ENCODE measurements around the gene GPR135. TPM values are rescaled to one million over a fixed set of nuclear protein-coding genes. Genes with fewer than 3 reads are reported as not detected.

Gene GPR135
- total RNA-seq, 1 experiment from 2014 or later = 3.9 TPM

- POLR2A ChIA-PET = no interaction called here
- no TSS peak for BruUV-seq (replicated peaks)
- no peak overlapping the region for H3K27ac ChIP-seq (ENCODE audit: low read depth, low read length)
- ATAC-seq (no peak; the same call in 1 of the 2 replicates), DNase-seq (ENCODE audit: low read depth, low spot score) (no peak)
- TF ChIP-seq, protein P1, sequence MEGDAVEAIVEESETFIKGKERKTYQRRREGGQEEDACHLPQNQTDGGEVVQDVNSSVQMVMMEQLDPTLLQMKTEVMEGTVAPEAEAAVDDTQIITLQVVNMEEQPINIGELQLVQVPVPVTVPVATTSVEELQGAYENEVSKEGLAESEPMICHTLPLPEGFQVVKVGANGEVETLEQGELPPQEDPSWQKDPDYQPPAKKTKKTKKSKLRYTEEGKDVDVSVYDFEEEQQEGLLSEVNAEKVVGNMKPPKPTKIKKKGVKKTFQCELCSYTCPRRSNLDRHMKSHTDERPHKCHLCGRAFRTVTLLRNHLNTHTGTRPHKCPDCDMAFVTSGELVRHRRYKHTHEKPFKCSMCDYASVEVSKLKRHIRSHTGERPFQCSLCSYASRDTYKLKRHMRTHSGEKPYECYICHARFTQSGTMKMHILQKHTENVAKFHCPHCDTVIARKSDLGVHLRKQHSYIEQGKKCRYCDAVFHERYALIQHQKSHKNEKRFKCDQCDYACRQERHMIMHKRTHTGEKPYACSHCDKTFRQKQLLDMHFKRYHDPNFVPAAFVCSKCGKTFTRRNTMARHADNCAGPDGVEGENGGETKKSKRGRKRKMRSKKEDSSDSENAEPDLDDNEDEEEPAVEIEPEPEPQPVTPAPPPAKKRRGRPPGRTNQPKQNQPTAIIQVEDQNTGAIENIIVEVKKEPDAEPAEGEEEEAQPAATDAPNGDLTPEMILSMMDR (IDR thresholded peaks at IDR 0.05 in 2 of 3, conservative IDR thresholded peaks at IDR 0.05 in 1 of 3; ENCODE audit: borderline replicate concordance in 1 of 3, insufficient read depth in 1 of 3, low read depth in 2 of 3, low read length in 2 of 3) = peak; percentile 4 to 37 (median 30); a peak in 2 of 6 replicates
- peak; percentile 72 for TF ChIP-seq RAD21 (IDR thresholded peaks at IDR 0.05; ENCODE audit: low read depth)
- TF ChIP-seq, protein P2, sequence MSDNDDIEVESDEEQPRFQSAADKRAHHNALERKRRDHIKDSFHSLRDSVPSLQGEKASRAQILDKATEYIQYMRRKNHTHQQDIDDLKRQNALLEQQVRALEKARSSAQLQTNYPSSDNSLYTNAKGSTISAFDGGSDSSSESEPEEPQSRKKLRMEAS (IDR thresholded peaks at IDR 0.05) = no peak
- TF ChIP-seq, protein P3, sequence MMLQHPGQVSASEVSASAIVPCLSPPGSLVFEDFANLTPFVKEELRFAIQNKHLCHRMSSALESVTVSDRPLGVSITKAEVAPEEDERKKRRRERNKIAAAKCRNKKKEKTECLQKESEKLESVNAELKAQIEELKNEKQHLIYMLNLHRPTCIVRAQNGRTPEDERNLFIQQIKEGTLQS (IDR thresholded peaks at IDR 0.05) = no peak
- TF ChIP-seq POLR2A (IDR thresholded peaks at IDR 0.05; ENCODE audit: borderline replicate concordance, extremely low read depth, insufficient read depth, insufficient read length) = no peak
- no peak for TF ChIP-seq ZNF274 (IDR thresholded peaks at IDR 0.05; ENCODE audit: low read depth, low read length)
- TF ChIP-seq ZFX (IDR thresholded peaks at IDR 0.05) = no peak
- no peak for TF ChIP-seq EZH2 (IDR thresholded peaks at IDR 0.05)
- TF ChIP-seq ZBTB33 (IDR thresholded peaks at IDR 0.05; ENCODE audit: extremely low read depth, insufficient replicate concordance, low read length) = no peak
- intact Hi-C loops (cut with micrococcal nuclease) = loop anchor here (1.0 to 5.0 kb wide), 2 partner anchors 235 to 295 kb away; partner anchors contain the start of gene DAAM1
- H3K4me3 ChIP-seq (replicated peaks in 1 of 2; ENCODE audit: low read depth in 1 of 2, low read length in 2 of 2) = no peak overlapping the region
- no peaks in the 10 kb centered on the region for H4K20me1 ChIP-seq (ENCODE audit: insufficient read depth)
- no peaks in the 10 kb centered on the region for H3K79me2 ChIP-seq (ENCODE audit: insufficient read depth, low read length)
- no peak overlapping the region for H3K4me2 ChIP-seq (ENCODE audit: low read length)
- RAD21 ChIA-PET (ENCODE audit: low non-redundant PET in 1 of 2, low total read pairs in 2 of 2, uncharacterized antibody in 2 of 2, unreplicated experiment in 2 of 2) = no interaction called here
- CTCF ChIA-PET = interaction anchor here (1.1 kb wide), 1 partner anchor 293 kb away, joined by 5 read pairs; no protein-coding TSS in a partner anchor
- H3K36me3 ChIP-seq (ENCODE audit: control insufficient read depth in 1 of 2, insufficient read depth in 2 of 2, low read length in 2 of 2) = no peaks in the 10 kb centered on the region
- no peaks in the 10 kb centered on the region for H3K9me2 ChIP-seq (ENCODE audit: insufficient read depth)
- H3K4me1 ChIP-seq (ENCODE audit: control insufficient read depth in 1 of 2, insufficient read depth in 2 of 2, low read length in 2 of 2) = no peaks in the 10 kb centered on the region
- H3K9ac ChIP-seq (ENCODE audit: low read length) = no peak overlapping the region
- no peaks in the 10 kb centered on the region for H3K9me3 ChIP-seq (ENCODE audit: control insufficient read depth in 1 of 2, insufficient read depth in 1 of 2, low read depth in 1 of 2, low read length in 2 of 2)
- no peaks in the 10 kb centered on the region for H3K27me3 ChIP-seq (ENCODE audit: insufficient read depth, low read length)
- no peak overlapping the region for H2AFZ ChIP-seq (ENCODE audit: low read depth, low read length, poor library complexity, severe bottlenecking)
Measured at GRCh38 chr14:59422069-59422881, 42.9 kb downstream of the GPR135 start.
